Middle frontal gyrus (tissue), 1 donor: ENCODE measurements around the gene OR4N5.
"Not testable (repeated sequence)": the region's sequence is repeated elsewhere in the genome, so short reads cannot be mapped to it uniquely, and the experiment has no call there.

Experiments used
- DNase-seq: peaks from one replicate; pipeline ENCODE4 v3.0.0-alpha.2; 2015; ENCODE audit warnings: low spot score; ENCODE audit errors: extremely low spot score

The OR4N5 gene

GRCh38 chr14:20138520-20138919, at the start of gene OR4N5:
OR4N5 (plus strand) TSS chr14:20138820; CDS start chr14:20143736, 4,916 bp downstream.
- no peak for DNase-seq

GRCh38 chr14:20092050-20092449, 46.6 kb upstream of the OR4N5 start:
- no peak for DNase-seq

GRCh38 chr14:20093442-20093841, 45.2 kb upstream of the OR4N5 start:
- no peak for DNase-seq

GRCh38 chr14:20098926-20099770, 39.5 kb upstream of the OR4N5 start:
- DNase-seq: not testable (repeated sequence)

- no peak for DNase-seq
These were observed 28.2 kb upstream of the OR4N5 start, which contains the start of gene OR4K17 for GRCh38 chr14:20110438-20110837. OR4K17 (plus strand) TSS chr14:20110739; CDS start chr14:20117500, 6,761 bp downstream.

- no peak for DNase-seq
These were observed 26.3 kb upstream of the OR4N5 start for GRCh38 chr14:20112321-20112720.

- DNase-seq: no peak
These were observed 21.9 kb upstream of the OR4N5 start for GRCh38 chr14:20116748-20117147.

GRCh38 chr14:20118795-20119194, 19.8 kb upstream of the OR4N5 start:
- DNase-seq: no peak

GRCh38 chr14:20143911-20144310, 5.3 kb downstream of the OR4N5 start:
- DNase-seq: no peak

- DNase-seq: no peak
These were observed 6.2 kb downstream of the OR4N5 start for GRCh38 chr14:20144820-20145219.

GRCh38 chr14:20164462-20164861, 25.8 kb downstream of the OR4N5 start:
- DNase-seq: no peak

GRCh38 chr14:20167091-20167490, 28.5 kb downstream of the OR4N5 start:
- DNase-seq: no peak

GRCh38 chr14:20169852-20170251, 31.2 kb downstream of the OR4N5 start:
- DNase-seq: not testable (repeated sequence)

GRCh38 chr14:20174205-20174604, 35.6 kb downstream of the OR4N5 start:
- DNase-seq: not testable (repeated sequence)

GRCh38 chr14:20176330-20176729, 37.7 kb downstream of the OR4N5 start:
- DNase-seq: no peak

- no peak for DNase-seq
These were observed 38.9 kb downstream of the OR4N5 start for GRCh38 chr14:20177433-20177974.

GRCh38 chr14:20179218-20179617, 40.6 kb downstream of the OR4N5 start:
- no peak for DNase-seq

GRCh38 chr14:20179880-20180279, 41.3 kb downstream of the OR4N5 start:
- no peak for DNase-seq

- no peak for DNase-seq
These were observed 41.9 kb downstream of the OR4N5 start for GRCh38 chr14:20180486-20180885.

GRCh38 chr14:20184181-20184580, 45.6 kb downstream of the OR4N5 start:
- no peak for DNase-seq

GRCh38 chr14:20190596-20190995, 52.0 kb downstream of the OR4N5 start, which contains the start of gene OR11G2:
OR11G2 (plus strand) TSS chr14:20190896; CDS start chr14:20197438, 6,542 bp downstream.
- no peak for DNase-seq

- no peak for DNase-seq
These were observed 52.8 kb downstream of the OR4N5 start for GRCh38 chr14:20191396-20191795.

GRCh38 chr14:20194101-20194500, 55.5 kb downstream of the OR4N5 start:
- no peak for DNase-seq
